ENCODE data around the gene DTX1. TPM values are rescaled to one million over a fixed set of nuclear protein-coding genes. Genes with fewer than 3 reads are reported as not detected.

The DTX1 gene
- total RNA-seq, 1 experiment from 2014 or later: 3.0 TPM

GRCh38 chr12:113086249-113087164 lies 30.0 kb downstream of the DTX1 start:
- no peak for DNase-seq
- WGBS (ENCODE audit: extremely low coverage, insufficient read length, low lambda C conversion rate): no CpG with 5 or more reads among the region's 17 CpGs

More at GRCh38 chr12:113086249-113087164, 30.0 kb downstream of the DTX1 start:
- Mint-ChIP-seq H3K9me3 (no peaks in the 10 kb centered on the region; a peak in 1 of 5 replicates), H3K27me3 (ENCODE audit: low read depth) (peaks cover 23% of the 10 kb centered on the region), H3K27ac (no peak overlapping the region; a peak in 1 of 7 replicates), H3K4me3 (peak overlapping the region in 1 of 2 experiments; percentile 55; a peak in 2 of 5 replicates), H3K4me1 (peaks cover 12 to 20% of the 10 kb centered on the region in 2 experiments), H3K36me3 (ENCODE audit: insufficient read depth in 1 of 3, low read depth in 3 of 3) (no peaks in the 10 kb centered on the region; a peak in 1 of 7 replicates)
- H3K4me2 ChIP-seq (ENCODE audit: insufficient read depth, insufficient read length, low read length): peak overlapping the region; percentile 10
- no peak overlapping the region for H2AFZ ChIP-seq (ENCODE audit: low read length)
- no peak overlapping the region for H2BK15ac ChIP-seq (ENCODE audit: low read depth, low read length)
- H2BK20ac ChIP-seq (ENCODE audit: low read depth, low read length, poor library complexity, severe bottlenecking): no peak overlapping the region
- no peaks in the 10 kb centered on the region for H4K20me1 ChIP-seq (ENCODE audit: control insufficient read depth, insufficient read depth, insufficient read length)
- no peak overlapping the region for H3K23ac ChIP-seq (ENCODE audit: insufficient read length, low read depth, low read length)
- no peak overlapping the region for H3K27ac ChIP-seq (ENCODE audit: insufficient read length, low read depth, low read length)
- H3K79me2 ChIP-seq (ENCODE audit: insufficient read depth, low read length): no peaks in the 10 kb centered on the region
- no peak for TF ChIP-seq CTCF (conservative IDR thresholded peaks at IDR 0.05)
- H3K14ac ChIP-seq (ENCODE audit: insufficient read depth, low read length): no peak overlapping the region
- no peak overlapping the region for H3T11ph ChIP-seq (ENCODE audit: low read length)
- no peak overlapping the region for H2BK120ac ChIP-seq (ENCODE audit: low read depth, low read length, poor library complexity, severe bottlenecking)
- no peak overlapping the region for H3K9ac ChIP-seq (ENCODE audit: extremely low read depth, insufficient read length, low read length)
- no peak overlapping the region for H2BK5ac ChIP-seq (ENCODE audit: insufficient read length, low read length)
- no peak overlapping the region for H3K56ac ChIP-seq (ENCODE audit: insufficient read length, low read depth, low read length)
- no peak overlapping the region for H2AK5ac ChIP-seq (ENCODE audit: insufficient read length, low read length)
- H4K8ac ChIP-seq (replicated peaks; ENCODE audit: insufficient read length, low read depth, low read length): no peak overlapping the region
- no peaks in the 10 kb centered on the region for H3K9me3 ChIP-seq (ENCODE audit: control insufficient read depth, low read depth, low read length)
- H4K91ac ChIP-seq (ENCODE audit: insufficient read length, low read depth, low read length): no peak overlapping the region
- H3K27me3 ChIP-seq (ENCODE audit: insufficient read depth, low read length): no peaks in the 10 kb centered on the region
- H3K4ac ChIP-seq (ENCODE audit: low read depth, low read length): no peak overlapping the region
- no peaks in the 10 kb centered on the region for H3K79me1 ChIP-seq (ENCODE audit: insufficient read depth, low read depth, low read length, poor library complexity, severe bottlenecking)
- no peak overlapping the region for H2BK12ac ChIP-seq (ENCODE audit: insufficient read length, low read depth, low read length)
- no peaks in the 10 kb centered on the region for H3K4me1 ChIP-seq (ENCODE audit: insufficient read depth, low read length)
- no peak overlapping the region for H3K18ac ChIP-seq (ENCODE audit: insufficient read length, low read depth, low read length)
- H4K5ac ChIP-seq (ENCODE audit: insufficient read length, low read depth, low read length): no peak overlapping the region
- no peaks in the 10 kb centered on the region for H3K23me2 ChIP-seq (ENCODE audit: insufficient read length, low read depth, low read length, poor library complexity, severe bottlenecking)

Data from H9 (cell line).